Esophagus muscularis mucosa (tissue), 4 donors: ENCODE results near the gene GSG1. TPM values are rescaled to one million over a fixed set of nuclear protein-coding genes. Genes with fewer than 3 reads are reported as not detected.

Experiments
- DNase-seq: peaks from one replicate; pipeline ENCODE4 v3.0.0-alpha.2; 2017; ENCODE audit errors: extremely low spot score
- H3K27ac ChIP-seq, 4 donors: fragments of 200-600 bp; sonication (generic); replicated peaks in 1 of 4; 1 replicate in 3 of 4; 2 replicates in 1 of 4; pipeline ENCODE4 v1.5.1; 2016 to 2019; ENCODE audit warnings: mild to moderate bottlenecking in 1 of 4
- H3K27me3 ChIP-seq, 4 donors: fragments of 200-600 bp; sonication (generic); one replicate each; pipeline versions ENCODE4 v1.5.1 to v1.6.0; 2016 to 2019
- H3K36me3 ChIP-seq, 4 donors: fragments of 200-600 bp; sonication (generic); one replicate each; pipeline ENCODE4 v1.5.1; 2016 to 2019
- H3K4me1 ChIP-seq, 4 donors: fragments of 200-600 bp; sonication (generic); one replicate each; pipeline ENCODE4 v1.5.1; 2016 to 2019
- H3K4me3 ChIP-seq, 4 donors: fragments of 200-600 bp; sonication (generic); 1 replicate in 2 of 4; 2 replicates in 2 of 4; pipeline ENCODE4 v1.5.1; 2016 to 2019; ENCODE audit warnings: mild to moderate bottlenecking in 4 of 4, moderate library complexity in 1 of 4
- H3K9me3 ChIP-seq, 4 donors: fragments of 200-600 bp; sonication (generic); 1 replicate in 3 of 4; 2 replicates in 1 of 4; pipeline ENCODE4 v1.5.1; 2016 to 2019
- EP300 ChIP-seq: sonication (generic); formaldehyde crosslinking; IDR thresholded peaks from one replicate; pipeline ENCODE4 v1.6.1; 2017; ENCODE audit warnings: antibody characterized with exemption
- POLR2A ChIP-seq: fragments of 450-650 bp; IDR thresholded peaks from one replicate; pipeline ENCODE4 v1.6.1; 2017; ENCODE audit warnings: antibody characterized with exemption, moderate library complexity, mild to moderate bottlenecking, low read depth
- POLR2AphosphoS5 ChIP-seq, 2 donors: sonication (generic); formaldehyde crosslinking; IDR thresholded peaks; one replicate each; pipeline ENCODE4 v1.6.1; 2017; ENCODE audit warnings: antibody characterized with exemption in 2 of 2
- WGBS: methylation state at CpG from one replicate; pipeline ENCODE4 v1.1.5; 2018; 5-methylcytosine and 5-hydroxymethylcytosine counted together
- intact Hi-C: fragments of 100-400 bp; cut with DNase I; formaldehyde crosslinking; loops from one replicate; pipeline ENCODE4 v1.15.1; 2023
- total RNA-seq, 4 donors: library from RNA; depleted of rRNA; stranded (reverse); fragments of >200 nt; gene quantifications; one replicate each; pipeline versions ENCODE4 v1.1.0 to v1.2.1, GENCODE V29; 2016
- TF ChIP-seq, protein P1 (sequence below), 3 experiments: fragments of 200-600 bp in 2 of 3; fragments of 450-650 bp in 1 of 3; sonication (generic) in 2 of 3; IDR thresholded peaks; one replicate each; pipeline ENCODE4 v1.5.1; 2017 to 2019; ENCODE audit warnings: antibody characterized with exemption in 3 of 3, mild to moderate bottlenecking in 2 of 3, moderate library complexity in 1 of 3

The GSG1 gene
- total RNA-seq, 4 donors from 2014 or later = not detected

DNA sequence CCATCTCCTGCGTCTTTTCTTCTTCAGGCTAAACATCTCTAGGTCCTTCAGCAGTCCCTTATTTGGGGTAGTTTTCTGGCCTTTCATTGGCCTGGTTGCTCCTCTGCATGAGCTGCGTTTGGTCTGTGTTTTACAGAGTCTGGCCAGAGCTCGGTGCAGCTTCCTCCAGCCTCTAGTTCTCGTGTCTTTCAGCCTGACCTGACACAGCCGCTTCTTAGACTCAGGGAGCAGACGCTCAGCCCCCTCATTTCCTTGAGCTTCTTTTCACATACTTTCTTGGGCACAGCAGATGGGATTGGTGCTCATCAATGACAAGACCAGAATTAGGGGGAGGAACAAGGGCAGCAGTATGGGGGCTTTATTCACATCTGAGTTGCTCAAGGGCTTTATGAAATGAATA is 13.6 kb upstream of the GSG1 start:
- intact Hi-C loops = no loop called here
- no peak for TF ChIP-seq POLR2A
- TF ChIP-seq EP300 = no peak
- TF ChIP-seq, protein P1, sequence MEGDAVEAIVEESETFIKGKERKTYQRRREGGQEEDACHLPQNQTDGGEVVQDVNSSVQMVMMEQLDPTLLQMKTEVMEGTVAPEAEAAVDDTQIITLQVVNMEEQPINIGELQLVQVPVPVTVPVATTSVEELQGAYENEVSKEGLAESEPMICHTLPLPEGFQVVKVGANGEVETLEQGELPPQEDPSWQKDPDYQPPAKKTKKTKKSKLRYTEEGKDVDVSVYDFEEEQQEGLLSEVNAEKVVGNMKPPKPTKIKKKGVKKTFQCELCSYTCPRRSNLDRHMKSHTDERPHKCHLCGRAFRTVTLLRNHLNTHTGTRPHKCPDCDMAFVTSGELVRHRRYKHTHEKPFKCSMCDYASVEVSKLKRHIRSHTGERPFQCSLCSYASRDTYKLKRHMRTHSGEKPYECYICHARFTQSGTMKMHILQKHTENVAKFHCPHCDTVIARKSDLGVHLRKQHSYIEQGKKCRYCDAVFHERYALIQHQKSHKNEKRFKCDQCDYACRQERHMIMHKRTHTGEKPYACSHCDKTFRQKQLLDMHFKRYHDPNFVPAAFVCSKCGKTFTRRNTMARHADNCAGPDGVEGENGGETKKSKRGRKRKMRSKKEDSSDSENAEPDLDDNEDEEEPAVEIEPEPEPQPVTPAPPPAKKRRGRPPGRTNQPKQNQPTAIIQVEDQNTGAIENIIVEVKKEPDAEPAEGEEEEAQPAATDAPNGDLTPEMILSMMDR (IDR thresholded peaks at IDR 0.05) = no peak
- no peak for TF ChIP-seq POLR2AphosphoS5 (IDR thresholded peaks at IDR 0.05)
- Histone ChIP-seq H3K27ac (peak overlapping the region in 3 of 4 donors; percentile 8 to 31 (median 28)), H3K9me3 (no peaks in the 10 kb centered on the region), H3K4me1 (peaks cover 0 to 12% (median 4%) of the 10 kb centered on the region in 4 donors), H3K36me3 (no peaks in the 10 kb centered on the region), H3K4me3 (no peak overlapping the region), H3K27me3 (no peaks in the 10 kb centered on the region)
- WGBS = 59% methylated on average over 6 of the region's 6 CpGs
- DNase-seq = no peak

DNA sequence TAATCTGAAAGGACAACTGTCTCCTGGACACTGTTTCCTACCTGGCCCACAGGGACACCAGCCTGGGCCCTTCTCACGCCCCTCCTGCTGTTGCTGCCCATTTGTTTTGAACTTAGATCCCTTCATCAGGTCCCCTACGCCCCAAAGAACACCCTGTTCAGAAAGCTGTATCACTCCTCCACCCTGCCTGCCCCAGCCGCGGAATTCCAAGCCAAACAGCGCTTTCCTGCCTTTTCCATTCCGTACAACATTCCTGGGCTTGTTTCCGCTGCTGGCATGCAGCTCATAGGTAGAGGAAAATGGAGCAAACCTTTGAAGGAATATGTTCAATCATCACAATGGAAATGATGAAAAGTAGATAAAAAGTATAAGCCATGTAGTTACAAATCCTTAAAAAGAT is 12.8 kb upstream of the GSG1 start:
- intact Hi-C loops = no loop called here

DNA sequence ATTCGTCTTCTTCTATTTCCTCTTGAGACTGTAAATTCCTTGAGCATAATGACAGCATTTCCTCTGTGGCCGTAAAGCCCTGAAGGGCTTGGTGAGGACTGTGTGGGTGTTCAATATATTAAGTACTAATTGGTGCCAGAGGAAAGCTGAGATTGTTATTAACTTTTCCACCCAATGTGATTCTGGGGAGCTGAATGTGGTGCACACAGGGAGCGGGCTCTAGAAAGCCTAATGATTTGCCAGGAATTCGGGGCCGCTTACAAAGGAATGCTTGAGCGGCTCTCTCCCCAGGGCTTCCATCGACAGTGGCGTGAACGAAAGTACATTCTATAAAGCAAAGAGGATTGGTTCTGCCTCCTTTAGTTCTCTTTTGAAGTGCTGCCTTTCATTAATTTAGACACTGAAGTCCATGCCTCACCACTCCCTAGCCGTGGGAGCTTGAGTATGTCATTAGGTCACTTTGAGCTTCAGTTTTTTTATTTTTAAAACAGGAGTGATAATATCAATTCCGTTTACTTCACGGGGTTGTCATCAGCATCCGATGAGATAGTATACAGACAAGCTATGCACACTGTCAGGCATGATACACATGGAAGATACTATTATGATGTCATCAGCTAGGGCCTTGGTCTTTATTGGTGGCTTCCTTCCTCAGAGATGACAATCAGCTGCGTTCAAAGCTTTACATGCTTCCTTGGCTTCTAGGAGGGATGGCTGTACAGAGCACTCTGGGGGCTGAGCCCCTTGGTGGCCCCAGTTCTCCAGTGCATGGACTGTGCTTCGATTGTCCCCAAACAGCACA is 11.0 kb upstream of the GSG1 start:
- TF ChIP-seq, protein P1 (IDR thresholded peaks at IDR 0.05) = no peak
- TF ChIP-seq POLR2A = no peak
- TF ChIP-seq POLR2AphosphoS5 (IDR thresholded peaks at IDR 0.05) = no peak
- TF ChIP-seq EP300 = no peak
- Histone ChIP-seq H3K4me3 (no peak overlapping the region), H3K36me3 (no peaks in the 10 kb centered on the region), H3K27me3 (no peaks in the 10 kb centered on the region), H3K27ac (no peak overlapping the region), H3K4me1 (peaks cover 0 to 12% (median 4%) of the 10 kb centered on the region in 4 donors), H3K9me3 (no peaks in the 10 kb centered on the region)
- intact Hi-C loops = no loop called here
- 68% methylated on average over 15 of the region's 15 CpGs for WGBS
- no peak for DNase-seq

More for the DNA sequence above, 12.8 kb upstream of the GSG1 start:
- TF ChIP-seq POLR2A (no peak), POLR2AphosphoS5 (IDR thresholded peaks at IDR 0.05) (peak; percentile 20 to 41), EP300 (no peak)
- TF ChIP-seq, protein P1 (IDR thresholded peaks at IDR 0.05) = no peak
- no peaks in the 10 kb centered on the region for H3K9me3 ChIP-seq
- H3K4me1 ChIP-seq = peaks cover 0 to 12% (median 4%) of the 10 kb centered on the region in 4 donors
- peak overlapping the region in 3 of 4 donors; percentile 8 to 31 (median 28) for H3K27ac ChIP-seq
- no peak overlapping the region for H3K4me3 ChIP-seq
- WGBS = 83% methylated on average over 7 of the region's 7 CpGs
- no peak for DNase-seq
- no peaks in the 10 kb centered on the region for H3K36me3 ChIP-seq
- no peaks in the 10 kb centered on the region for H3K27me3 ChIP-seq

DNA sequence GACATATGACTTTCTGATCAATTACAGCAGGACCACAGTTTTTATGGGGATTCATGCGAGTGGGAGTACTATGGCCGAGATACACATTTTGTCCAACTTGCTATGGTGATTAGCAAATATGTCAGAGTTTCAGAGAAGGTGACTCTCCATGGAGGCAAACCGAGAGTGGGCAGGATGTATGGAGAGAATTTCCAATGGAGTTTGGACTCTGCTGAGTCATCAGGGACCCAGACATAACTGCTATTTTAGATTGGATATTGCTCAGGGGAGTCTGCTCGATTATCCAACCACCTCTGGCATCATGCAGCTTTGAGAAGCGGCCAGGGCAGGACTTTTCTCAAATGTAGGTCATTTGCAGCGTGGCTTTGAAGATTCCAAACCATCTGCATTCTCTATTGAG is 9.5 kb upstream of the GSG1 start:
- H3K4me1 ChIP-seq = peaks cover 0 to 12% (median 4%) of the 10 kb centered on the region in 4 donors
- intact Hi-C loops = no loop called here
- TF ChIP-seq POLR2AphosphoS5 (IDR thresholded peaks at IDR 0.05) (no peak), POLR2A (no peak), EP300 (no peak)
- TF ChIP-seq, protein P1 (IDR thresholded peaks at IDR 0.05) = no peak
- H3K27ac ChIP-seq = no peak overlapping the region
- no peak overlapping the region for H3K4me3 ChIP-seq
- whole genome bisulfite sequencing = 95% methylated on average over 6 of the region's 6 CpGs
- no peaks in the 10 kb centered on the region for H3K36me3 ChIP-seq
- H3K27me3 ChIP-seq = no peaks in the 10 kb centered on the region
- H3K9me3 ChIP-seq = peaks cover 0 to 5% (median 0%) of the 10 kb centered on the region in 4 donors
- no peak for DNase-seq
